Retinal pigment epithelial cell (primary cell): ENCODE measurements around the gene TMEM248.
"Not testable (repeated sequence)": the region's sequence is repeated elsewhere in the genome, so short reads cannot be mapped to it uniquely, and the experiment has no call there.

ENCODE experiments used
- DNase-seq: peaks from one replicate; pipeline ENCODE4 v3.0.0-alpha.2; 2010; ENCODE audit warnings: low read depth
- H3K4me3 ChIP-seq: 2 replicates; pipeline ENCODE4 v1.5.1; 2011; ENCODE audit warnings: mild to moderate bottlenecking, low read length, control low read depth, moderate library complexity
- CTCF ChIP-seq: conservative IDR thresholded peaks from 2 replicates; pipeline ENCODE4 v1.5.1; 2011; ENCODE audit warnings: low read depth, low read length, control low read depth, inconsistent platforms

TMEM248 gene

GRCh38 chr7:66912195-66912594 lies 8.8 kb upstream of the TMEM248 start:
- DNase-seq = no peak
- no peak overlapping the region for H3K4me3 ChIP-seq
- TF ChIP-seq CTCF = no peak

- TF ChIP-seq CTCF = no peak
- peak; percentile 51 for DNase-seq
- no peak overlapping the region for H3K4me3 ChIP-seq
These were observed 7.6 kb upstream of the TMEM248 start for GRCh38 chr7:66913118-66914037.

GRCh38 chr7:66917904-66918303 lies 3.1 kb upstream of the TMEM248 start:
- DNase-seq, H3K4me3 ChIP-seq: not testable (repeated sequence)

- DNase-seq = no peak
- no peak overlapping the region for H3K4me3 ChIP-seq
- TF ChIP-seq CTCF = no peak
These were observed 1.7 kb upstream of the TMEM248 start for GRCh38 chr7:66919304-66919703.

GRCh38 chr7:66919704-66920103 lies 1.3 kb upstream of the TMEM248 start:
- H3K4me3 ChIP-seq = no peak overlapping the region
- DNase-seq = no peak
- no peak for TF ChIP-seq CTCF

- no peak for TF ChIP-seq CTCF
- DNase-seq = no peak
- H3K4me3 ChIP-seq = peak overlapping the region; percentile 74
These were observed 769 bp upstream of the TMEM248 start for GRCh38 chr7:66920256-66920655.

- peak; percentile 38 for DNase-seq
- TF ChIP-seq CTCF = no peak
- H3K4me3 ChIP-seq = peak overlapping the region; percentile 74
These were observed 432 bp downstream of the TMEM248 start for GRCh38 chr7:66921396-66921917.
